ENCODE data around the gene RPS2.

DNA sequence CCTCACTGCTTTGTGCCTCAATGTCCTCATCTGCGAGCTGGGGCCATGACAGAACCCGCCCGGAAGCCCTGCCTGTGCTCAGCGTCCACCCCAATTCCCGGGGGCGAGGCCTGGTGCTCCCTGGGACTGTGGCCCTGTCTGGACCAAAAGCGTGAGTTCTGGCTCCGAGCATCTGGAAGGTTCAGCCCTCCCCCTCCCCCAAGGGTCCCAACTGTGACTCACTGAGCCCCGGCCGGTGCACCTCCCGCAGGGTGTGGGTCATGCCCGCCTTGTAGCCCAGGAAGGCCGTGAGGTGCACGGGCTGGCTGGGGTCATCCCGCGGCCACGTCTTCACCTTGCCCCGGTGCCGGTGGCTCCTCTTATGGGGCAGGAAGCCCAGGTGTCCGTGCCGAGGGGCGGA is 10.9 kb downstream of the RPS2 start:
- TF ChIP-seq, protein P1, sequence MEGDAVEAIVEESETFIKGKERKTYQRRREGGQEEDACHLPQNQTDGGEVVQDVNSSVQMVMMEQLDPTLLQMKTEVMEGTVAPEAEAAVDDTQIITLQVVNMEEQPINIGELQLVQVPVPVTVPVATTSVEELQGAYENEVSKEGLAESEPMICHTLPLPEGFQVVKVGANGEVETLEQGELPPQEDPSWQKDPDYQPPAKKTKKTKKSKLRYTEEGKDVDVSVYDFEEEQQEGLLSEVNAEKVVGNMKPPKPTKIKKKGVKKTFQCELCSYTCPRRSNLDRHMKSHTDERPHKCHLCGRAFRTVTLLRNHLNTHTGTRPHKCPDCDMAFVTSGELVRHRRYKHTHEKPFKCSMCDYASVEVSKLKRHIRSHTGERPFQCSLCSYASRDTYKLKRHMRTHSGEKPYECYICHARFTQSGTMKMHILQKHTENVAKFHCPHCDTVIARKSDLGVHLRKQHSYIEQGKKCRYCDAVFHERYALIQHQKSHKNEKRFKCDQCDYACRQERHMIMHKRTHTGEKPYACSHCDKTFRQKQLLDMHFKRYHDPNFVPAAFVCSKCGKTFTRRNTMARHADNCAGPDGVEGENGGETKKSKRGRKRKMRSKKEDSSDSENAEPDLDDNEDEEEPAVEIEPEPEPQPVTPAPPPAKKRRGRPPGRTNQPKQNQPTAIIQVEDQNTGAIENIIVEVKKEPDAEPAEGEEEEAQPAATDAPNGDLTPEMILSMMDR (IDR thresholded peaks at IDR 0.05; ENCODE audit: borderline replicate concordance, extremely low read depth, low read length, poor library complexity, severe bottlenecking), result no peak
- TF ChIP-seq EZH2 (IDR thresholded peaks at IDR 0.05; ENCODE audit: borderline replicate concordance, low read depth, low read length, severe bottlenecking), result no peak
